Hypothalamus (tissue), 51 donors: ENCODE data around the gene C12orf56.
A peak's percentile ranks its signal among the peaks of the same experiment; 100 is the strongest.
"Not testable (repeated sequence)": the region's sequence is repeated elsewhere in the genome, so short reads cannot be mapped to it uniquely, and the experiment has no call there.

ENCODE experiments used
- DNase-seq, 51 donors: peaks; one replicate each; lab custom pipeline; 2025; lab: John Stamatoyannopoulos, UW

Gene C12orf56

DNA sequence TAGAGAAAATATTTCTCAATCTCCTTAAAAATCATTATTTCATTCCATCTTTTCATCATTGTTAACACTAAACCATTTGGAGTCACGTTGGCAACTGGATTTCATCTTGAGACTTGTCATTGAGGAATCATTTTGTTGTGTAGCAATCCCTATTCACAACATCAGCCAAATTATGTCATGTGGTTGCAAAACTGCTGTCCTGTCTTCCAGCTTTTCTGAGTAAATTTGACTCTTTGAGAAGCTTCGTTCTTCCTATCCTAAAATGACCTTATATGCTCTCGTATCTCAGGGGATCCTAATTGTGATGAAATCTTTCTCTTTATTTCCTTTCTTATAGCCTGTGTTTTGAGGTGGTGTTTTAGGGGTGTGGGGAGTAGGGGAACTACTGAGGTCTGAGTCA, 137.9 kb downstream of the C12orf56 start:
- peak in 1 of 51 donors; percentile 26 for DNase-seq

DNA sequence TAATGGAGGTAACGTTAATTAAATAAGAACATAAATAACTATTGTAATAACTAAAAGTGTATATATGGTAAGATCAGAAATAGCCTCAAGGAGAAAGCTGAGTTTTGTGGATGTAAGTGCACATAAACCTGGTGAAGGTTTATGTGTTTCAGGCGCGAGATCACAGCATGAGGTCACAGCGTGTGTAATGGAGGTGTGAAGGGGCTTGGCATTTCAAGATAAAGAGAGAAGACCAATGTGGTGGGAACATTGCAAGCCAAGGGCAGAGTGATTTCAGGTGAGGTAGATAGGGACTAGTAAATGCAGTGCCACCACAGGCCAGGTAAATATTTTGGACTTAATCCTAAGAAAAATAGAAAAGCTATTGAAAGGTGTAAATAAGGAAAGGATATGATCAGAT, 146.7 kb downstream of the C12orf56 start:
- no peak for DNase-seq

DNA sequence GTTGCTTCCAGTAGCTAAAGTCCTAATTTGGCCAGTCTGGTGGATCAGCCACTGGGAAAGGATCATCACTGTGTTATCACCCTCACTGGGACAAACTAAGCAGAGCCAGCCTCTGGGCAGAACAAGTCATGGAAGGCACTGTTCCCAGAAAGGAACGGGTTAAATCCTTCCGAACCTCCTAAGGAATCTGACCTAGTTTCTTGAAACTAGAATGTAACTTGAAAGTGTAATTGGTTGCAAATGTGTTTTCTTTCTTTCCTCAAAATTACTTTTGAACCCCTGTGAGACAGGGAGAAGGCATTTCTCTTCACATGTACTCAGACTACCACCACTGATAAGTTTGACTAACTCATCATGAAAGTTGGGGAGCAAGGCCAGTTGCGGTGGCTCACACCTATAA, 149.8 kb downstream of the C12orf56 start:
- DNase-seq, result peak in 1 of 51 donors; percentile 21

DNA sequence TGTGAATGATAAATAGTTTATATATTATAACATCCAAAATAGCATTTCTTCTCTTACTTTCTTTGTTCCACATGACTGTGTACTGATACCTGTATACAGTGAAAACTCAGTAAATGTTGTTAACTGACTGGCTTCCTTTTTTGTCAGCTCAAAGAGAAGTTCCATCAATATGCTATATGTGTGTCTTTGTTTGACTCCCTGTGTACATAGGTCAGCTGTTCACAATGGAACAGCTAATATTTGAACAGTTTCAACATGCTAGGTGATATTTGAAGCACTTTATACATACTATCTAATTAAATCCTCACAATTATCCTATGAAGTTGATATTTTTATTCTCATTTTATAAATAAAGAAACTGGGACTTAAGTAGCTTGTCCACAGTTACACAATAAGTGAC, 153.2 kb downstream of the C12orf56 start:
- no peak for DNase-seq

DNA sequence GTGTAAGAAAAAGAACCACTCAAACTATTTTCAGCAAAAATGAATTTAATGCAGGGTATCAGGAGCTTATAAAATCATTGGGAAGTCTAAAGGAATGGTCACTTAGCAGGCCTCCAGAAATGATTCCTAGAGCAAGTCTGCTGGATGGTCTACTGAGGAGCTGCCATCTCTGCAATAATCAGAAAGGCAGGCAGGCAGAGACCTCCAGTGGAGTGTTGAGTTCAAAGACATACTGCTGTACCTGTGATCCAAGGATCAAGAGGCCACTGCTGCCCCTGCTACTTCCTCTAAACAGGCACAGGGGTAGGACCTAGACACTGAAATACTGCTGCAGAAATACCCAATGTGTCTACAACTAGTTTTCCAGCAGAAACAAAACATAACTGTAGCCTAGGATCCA, 154.0 kb downstream of the C12orf56 start:
- peak in 2 of 51 donors; percentile 7 to 11 for DNase-seq

DNA sequence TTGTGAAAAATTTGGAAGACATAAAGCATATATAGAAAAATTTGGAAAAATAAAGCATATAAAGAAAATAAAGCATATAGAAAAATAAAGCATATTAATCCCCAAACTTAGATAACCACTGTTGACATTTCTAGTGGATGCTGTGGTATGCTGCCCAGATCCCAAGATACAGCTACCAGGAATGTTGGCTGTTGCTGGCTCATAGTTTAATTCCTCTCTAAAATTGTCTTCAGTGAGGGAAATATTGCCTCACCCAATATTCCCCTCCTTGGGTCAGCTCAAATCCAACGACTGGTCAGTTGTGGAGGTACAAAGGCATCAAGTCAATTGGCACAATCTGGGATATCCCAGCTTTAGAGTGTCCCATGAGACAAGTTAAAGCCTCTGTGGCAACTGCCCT, 158.4 kb downstream of the C12orf56 start:
- no peak for DNase-seq

DNA sequence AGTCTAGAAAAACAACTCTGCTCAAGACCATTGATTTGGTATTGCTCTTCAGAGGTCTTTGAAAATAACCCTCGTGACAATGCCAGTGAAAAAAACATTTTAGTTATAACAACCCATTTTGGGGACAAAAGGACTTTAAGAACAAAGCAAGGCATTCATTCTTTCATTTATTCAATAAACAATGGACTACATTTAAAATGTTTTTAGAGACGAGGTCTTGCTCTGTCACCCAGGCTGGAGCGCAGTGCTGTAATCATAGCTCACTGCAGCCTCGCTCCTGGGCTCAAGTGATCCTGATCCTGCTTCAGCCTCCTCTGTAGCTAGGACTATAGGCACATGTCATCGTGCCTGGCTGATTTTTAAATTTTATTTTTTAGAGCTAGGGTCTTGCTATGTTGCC, 160.8 kb downstream of the C12orf56 start:
- DNase-seq, result peak in 21 of 51 donors; percentile 7 to 61 (median 38)

DNA sequence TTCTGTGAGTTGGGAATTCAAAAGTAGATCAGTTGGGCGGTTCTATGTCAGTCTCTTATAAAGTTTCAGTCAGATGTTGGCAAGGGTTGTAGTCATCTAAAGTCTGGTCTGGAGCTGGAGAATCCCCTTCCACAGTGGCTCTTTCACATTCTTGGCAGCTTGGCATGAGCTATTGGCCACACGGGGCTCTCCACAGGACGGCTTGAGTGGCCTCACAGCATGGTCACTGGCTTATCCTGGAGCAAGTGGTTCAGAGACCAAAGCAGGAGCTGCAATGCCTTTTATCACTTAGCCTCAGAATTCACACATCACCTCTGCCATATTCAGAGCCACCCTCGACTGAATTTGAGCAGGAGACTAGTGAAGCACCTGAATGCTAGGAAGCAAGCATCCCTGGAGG, 161.3 kb downstream of the C12orf56 start:
- peak in 1 of 51 donors; percentile 51 for DNase-seq

DNA sequence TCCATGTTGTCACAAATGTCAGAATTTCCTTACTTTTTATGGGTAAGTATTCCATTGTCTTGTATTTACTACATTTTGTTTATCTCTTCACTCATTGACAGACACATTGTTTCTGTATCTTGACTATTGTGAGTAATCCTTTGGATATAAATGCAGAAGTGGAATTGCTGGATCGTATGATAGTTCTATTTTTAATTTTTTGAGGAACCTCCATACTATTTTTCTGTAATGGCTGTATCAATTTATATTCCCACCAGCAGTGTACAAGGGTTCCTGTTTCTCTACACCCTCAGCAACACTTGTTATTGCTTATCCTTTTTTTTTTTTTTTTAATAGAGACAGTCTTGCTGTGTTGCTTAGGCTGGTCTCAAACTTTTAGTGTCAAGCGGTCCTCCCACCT, 164.9 kb downstream of the C12orf56 start:
- no peak for DNase-seq

DNA sequence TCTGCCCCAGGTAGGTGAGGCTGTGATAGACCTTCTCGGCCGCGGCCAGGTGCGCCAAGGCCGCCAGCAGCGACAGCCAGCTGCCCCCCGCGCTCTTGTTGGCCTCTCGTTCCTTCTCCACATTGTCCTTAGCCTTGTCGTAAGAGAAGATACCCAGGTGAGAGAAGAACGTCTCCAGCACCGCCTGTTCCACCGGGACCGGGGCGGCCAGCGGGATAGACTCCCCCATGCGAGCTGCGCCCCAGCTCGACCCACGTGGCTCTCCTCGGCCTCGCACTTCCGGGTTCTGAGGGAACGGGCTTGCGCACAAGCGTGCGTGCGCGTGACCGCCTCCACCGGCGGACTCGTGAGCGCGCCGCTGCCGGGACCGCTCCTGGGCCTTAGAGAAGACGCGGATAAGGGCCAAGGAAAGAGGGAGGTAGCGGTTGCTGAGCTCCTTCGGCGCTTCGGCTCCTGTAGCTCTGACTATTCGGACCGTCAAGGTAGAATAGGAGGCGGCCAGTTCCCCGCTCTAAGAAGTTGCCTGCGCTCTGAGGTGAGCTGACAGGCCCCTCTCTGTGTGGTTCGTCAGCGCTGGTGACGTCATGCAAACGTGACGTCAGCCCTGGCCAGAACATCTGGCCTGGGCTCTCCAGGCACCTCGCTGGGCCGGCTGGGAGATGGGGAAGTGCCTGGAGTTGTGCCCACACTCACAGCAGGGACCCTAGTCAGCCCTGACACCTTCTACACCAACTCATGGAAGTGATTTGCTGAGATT, 168.4 kb downstream of the C12orf56 start, which contains the start of gene KICS2:
TSS of gene KICS2 (minus strand) at position 288 of the 757 bp plus-strand sequence. CDS start at position 229, 59 bp downstream.
- DNase-seq, result peak; percentile 53 to 98 (median 89)

DNA sequence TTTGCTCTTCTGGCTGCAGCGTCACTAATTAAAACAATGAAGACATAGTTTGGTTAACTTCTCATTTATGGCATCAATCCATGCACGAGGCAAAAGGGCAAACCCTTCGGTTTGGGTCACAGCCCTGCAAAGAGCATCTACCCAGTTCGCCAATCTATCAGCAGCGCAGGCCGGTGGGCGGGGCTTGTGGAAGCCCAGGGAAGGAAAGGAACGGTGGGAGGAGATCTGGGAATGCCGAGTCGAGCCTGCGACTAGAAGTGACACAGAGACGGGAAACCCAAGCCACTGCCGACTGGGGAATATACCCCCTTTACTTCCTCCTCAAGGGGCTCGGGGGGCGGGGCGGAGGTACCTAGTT, 168.9 kb downstream of the C12orf56 start:
- DNase-seq, result peak in 47 of 51 donors; percentile 38 to 90 (median 71)

DNA sequence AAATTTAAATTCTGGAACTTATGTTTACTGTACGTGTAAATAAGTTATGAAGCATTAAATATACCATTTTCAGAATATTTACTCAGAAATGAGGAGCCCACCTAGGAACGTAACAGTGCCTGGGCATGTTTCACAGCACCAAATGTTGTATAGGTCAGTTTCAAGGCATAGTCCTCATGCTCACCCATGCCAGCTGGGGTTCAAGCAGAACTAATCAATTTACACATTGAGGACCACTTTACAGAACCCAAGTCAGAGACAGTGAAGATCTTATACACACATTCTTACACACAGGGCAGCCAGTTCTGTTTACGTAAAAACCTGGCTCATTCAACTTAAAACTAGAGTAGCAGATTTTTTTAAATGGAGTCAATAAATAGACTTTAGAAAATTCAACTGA, 170.5 kb downstream of the C12orf56 start:
- no peak for DNase-seq

DNA sequence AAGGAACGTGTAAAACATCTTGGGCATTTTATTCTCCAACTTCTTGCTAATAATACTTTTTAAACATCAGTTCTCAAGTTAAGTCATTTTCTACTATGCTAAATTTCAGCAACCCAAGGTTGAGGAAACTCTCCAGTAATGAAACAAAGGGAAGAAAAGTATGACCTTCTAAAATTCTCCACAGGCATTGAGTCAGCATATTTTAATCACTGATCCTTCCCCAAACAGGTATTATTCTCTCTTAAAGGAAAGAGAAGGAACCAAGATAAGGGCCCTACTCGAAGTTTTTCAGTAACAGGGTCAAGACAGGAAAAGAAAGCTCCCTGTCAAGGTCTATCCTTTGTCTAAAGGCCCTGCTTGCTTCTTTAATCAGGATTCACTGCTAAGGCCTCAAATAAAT, 171.4 kb downstream of the C12orf56 start:
- DNase-seq, result no peak

DNA sequence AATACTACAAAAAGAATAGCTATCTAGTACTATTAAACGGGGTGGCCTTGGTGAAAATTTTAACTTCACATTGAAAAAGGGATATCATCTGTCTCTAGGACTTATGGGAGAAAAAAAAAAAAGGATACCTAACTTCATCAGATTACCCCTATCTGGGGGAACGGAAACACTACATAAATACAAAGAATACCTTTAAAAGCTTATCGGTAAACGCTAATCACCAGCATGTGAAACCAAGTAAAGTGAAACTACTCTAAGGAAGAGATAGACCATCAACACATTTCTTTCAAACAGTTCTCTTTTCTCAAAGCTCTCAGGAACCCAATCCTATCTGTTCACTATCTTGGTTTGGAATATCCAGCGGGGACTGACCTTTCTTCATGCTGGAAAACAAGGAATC, 172.0 kb downstream of the C12orf56 start:
- no peak for DNase-seq

DNA sequence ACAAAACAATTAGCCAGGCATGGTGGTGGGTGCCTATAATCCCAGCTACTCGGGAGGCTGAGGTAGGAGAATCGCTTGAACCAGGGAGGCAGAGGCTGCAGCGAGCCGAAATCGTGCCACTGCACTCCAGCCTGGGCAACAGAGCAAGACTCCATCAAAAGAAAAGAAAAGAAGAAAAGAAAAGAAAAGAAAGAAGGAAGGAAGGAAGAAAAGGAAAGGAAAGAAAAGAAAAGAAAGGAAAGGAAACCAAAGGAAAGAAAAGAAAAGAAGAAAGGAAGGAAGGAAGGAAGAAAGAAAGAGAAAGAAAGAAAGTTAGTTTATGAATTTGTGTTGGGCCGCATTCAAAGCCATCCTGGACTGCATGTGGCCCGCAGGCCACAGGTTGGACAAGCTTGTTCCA, 172.9 kb downstream of the C12orf56 start:
- not testable (repeated sequence) for DNase-seq

DNA sequence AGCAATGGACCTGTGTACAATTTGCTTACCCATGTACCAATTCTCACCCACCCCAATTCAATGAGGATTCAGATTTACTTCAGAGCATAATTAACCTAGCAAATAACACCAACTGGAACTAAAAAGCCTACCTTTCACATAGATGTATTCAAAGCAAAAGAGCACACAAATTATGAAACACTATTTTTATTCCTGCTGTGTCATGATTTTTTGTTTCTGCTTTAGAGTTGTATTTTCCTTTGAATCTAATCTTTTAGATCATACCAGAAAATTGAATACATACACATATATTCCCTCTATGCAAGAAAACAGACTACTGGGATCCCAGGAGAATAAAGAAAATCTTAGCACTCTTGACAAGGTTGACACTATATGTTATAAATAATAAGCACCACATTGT, 174.3 kb downstream of the C12orf56 start:
- no peak for DNase-seq
